ENCODE data around the gene C6orf62.
"Not testable (repeated sequence)": the region's sequence is repeated elsewhere in the genome, so short reads cannot be mapped to it uniquely, and the experiment has no call there.

C6orf62 gene

DNA sequence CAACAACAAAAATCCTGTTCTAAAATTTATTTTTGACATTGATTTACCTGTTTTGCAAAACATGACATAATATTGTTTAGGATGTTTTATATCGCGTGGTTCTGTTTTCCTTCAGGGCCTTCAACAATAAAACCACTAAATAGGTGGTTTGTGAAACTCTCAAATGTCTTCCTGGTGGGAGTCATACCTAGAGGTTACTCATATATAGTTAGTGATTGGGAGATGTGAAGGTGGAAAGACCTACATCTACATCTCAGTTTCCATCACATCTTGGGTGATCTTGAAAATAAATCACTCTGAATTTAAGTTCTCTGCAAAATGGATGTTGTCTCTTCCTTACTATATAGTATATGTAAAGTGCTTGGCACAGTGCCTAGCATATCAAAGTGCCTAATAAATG lies 22.9 kb downstream of the C6orf62 start:
- DNase-seq = no peak

- peak in 1 of 2 experiments; percentile 66 for DNase-seq
Observed at GRCh38 chr6:24695635-24696034, 23.3 kb downstream of the C6orf62 start.

- no peak for DNase-seq
Observed at GRCh38 chr6:24694198-24694597, 24.8 kb downstream of the C6orf62 start.

DNA sequence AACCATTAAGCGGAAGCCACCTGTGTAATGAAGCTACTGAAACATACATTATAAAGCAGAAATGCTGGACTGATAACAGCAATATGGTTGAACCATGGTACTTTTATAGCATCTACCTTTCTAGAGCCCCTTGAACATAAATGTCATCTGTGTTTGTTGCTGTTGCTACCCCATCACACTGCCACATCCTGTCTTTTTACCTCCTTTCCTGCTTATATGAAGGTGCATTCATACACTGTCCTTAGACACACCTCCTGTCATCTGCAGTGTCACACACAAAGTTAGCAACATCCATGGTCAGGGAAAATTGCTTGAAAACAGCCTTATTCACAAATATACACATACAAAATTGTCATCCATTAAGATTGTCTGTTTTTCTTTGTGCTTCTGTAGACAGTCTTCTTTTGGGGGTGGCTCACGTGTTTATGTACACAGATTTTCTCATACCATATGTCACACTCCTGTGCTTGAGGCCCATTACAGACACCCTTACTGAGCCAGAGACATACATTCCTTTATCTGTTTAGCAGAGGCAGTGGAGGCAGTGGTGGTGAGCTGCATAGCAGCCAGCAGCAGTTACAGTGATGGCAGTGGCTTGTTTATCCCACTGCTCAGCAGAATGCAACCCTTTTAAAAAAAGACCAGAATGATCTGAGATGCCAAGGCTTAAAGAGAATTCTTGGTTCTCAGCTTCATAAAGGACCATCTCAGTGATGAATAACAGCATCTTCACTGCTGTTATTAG lies 25.9 kb downstream of the C6orf62 start:
- DNase-seq = no peak

- no peak for DNase-seq
Observed at GRCh38 chr6:24692415-24692814, 26.5 kb downstream of the C6orf62 start.

DNA sequence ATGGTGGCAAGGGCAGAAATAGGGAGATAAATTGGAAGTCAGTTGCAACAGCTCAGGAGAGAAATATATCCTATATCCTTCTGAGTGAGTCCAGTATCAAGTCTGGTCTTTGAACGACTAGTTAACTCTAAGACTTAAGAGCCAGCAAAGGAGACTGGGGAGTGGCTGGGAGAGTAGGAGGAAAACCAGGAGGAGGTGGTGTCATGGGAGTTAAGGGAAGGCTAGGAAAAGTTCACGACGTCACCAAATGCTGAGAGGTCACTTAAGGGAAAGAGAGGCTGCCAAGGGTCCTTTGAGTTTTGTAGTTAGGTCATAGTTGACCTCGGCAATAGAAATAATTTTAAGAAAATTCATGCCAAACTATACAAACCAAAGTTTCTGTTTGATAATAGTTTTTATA lies 27.0 kb downstream of the C6orf62 start:
- DNase-seq = no peak

GRCh38 chr6:24691550-24691949 lies 27.4 kb downstream of the C6orf62 start:
- DNase-seq = no peak

- no peak for DNase-seq
Observed at GRCh38 chr6:24690593-24690992, 28.4 kb downstream of the C6orf62 start.

DNA sequence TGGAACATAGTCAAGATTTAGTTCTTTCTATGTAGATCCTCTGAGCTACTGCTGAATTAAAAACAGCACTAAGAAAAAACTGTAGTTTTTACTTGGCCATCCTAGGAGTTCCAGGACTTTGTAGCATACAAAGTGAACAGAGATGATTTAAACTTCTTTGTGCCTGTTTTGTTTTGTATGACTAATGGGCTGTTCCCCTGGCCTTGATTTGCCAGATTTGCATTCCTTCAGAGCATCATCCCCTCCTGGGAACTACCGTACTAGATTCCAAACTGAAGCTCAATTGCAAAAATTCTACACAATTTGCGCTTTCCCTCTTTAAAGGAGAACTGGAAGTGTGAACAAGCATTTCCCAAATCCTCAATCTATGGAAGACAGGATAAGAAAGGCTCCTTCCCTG lies 29.0 kb downstream of the C6orf62 start:
- DNase-seq = no peak

DNA sequence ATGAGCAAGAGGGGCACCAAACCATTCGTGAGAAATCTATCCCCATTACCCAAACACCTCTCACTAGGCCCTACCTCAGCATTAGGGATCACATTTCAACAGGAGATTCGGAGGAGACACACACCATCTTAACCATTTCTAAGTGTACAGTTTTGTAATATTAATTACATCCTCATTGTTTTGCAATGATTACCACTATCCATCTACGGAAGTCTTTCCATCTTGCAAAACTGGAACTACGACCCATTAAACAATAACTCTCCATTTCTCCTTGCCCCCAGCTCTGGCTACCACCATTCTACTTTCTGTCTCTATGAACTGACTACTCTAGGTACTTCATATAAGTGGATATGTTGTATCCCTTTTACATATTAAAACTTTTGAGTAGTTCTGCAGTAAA lies 32.0 kb downstream of the C6orf62 start:
- DNase-seq = no peak

GRCh38 chr6:24686408-24686807 lies 32.5 kb downstream of the C6orf62 start:
- DNase-seq = no peak

- DNase-seq = no peak
Observed at GRCh38 chr6:24683297-24684296, 35.4 kb downstream of the C6orf62 start.

DNA sequence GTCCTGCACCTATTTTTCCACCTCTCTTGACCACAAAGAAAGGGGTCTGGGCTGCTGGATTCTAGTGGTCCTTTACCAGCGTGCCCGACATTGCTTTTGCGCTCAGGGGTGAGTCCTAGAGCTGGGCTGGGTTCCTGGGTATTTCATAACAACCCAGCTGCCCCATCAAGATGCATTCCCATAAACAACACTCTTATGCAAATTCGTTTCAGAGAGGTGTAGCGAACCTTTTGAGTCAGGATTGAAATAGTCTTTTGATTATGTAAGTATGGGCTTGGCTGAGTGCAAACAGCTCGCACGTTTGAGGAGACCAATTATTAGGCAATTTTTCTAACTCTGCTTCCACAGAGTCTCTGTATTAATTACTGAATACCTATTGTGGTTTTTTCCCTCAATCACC lies 38.4 kb downstream of the C6orf62 start:
- peak; percentile 21 to 55 for DNase-seq

DNA sequence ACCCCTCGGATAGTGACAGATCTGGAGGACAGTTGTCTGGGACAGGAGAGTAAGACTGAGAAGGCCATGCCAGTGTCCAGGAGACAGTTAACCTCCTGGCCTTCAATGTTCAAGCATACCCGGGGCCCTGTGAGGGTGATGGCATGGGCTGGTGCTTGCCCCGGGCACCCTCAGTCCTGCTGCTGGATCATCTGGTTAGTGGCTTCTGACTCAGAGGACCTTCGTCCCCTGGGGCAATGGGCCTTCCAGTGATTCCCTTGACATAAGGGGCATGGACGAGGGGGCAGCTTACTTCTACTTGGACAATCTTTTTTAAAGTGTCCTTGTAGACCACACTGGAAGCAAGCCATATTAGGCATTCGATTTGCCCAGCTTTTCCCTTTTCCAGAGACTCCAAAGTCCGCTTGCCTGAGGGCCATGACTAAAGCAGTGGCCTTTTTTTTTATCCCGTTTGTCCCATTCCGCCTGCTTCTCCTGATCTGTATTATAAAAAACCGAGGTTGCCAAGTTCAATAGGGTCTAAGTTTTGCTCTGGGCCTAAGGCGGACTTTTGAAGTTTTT lies 40.1 kb downstream of the C6orf62 start:
- DNase-seq = not testable (repeated sequence)

GRCh38 chr6:24673625-24674024 lies 45.3 kb downstream of the C6orf62 start:
- no peak for DNase-seq

DNA sequence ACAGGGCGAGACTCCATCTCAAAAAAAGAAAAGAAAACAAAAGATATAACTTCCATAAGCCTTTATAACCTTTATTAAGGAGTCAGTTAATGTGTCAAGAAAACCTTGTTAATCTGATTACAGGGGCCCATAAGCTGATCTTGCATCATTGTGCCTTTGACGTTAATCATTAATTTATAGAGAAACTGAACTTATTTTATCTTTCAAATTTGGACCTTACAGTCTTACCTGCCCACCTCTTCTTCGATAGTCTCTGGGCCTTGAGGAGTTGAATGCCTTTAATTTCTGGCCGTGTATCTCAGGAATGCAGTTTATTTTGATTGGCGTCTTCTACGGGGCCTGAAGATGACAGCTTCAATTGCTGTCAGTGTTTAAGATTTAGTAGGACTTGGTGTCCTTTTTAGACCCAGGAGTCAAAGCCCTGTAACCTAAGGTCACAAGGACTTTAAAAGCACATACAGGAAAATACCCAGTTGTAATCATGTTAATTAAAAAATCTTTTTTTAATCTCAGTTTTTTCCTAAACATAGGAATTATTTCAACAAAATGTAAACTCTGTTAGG lies 46.3 kb downstream of the C6orf62 start:
- no peak for DNase-seq

- DNase-seq = not testable (repeated sequence)
Observed at GRCh38 chr6:24671077-24671476, 47.9 kb downstream of the C6orf62 start.

- DNase-seq = not testable (repeated sequence)
Observed at GRCh38 chr6:24670492-24670891, 48.5 kb downstream of the C6orf62 start.

DNA sequence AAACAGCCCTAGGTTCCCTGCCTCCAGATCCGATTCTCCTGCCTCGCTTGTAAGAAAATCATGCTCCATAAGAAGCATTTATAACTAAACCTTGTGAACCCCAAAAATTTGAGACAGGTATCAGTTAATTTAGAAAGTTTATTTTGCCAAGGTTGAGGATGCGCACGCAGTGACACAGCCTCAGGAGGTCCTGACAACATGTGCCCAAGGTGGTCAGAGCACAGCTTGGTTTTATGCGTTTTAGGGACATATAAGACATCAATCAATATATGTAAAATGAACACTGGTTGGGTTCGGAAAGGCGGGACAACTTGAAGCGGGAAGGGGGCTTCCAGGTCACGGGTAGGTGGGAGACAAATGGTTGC lies 50.0 kb downstream of the C6orf62 start:
- DNase-seq = no peak

GRCh38 chr6:24668066-24668996 lies 50.6 kb downstream of the C6orf62 start:
- DNase-seq = not testable (repeated sequence)

GRCh38 chr6:24667378-24667803 lies 51.6 kb downstream of the C6orf62 start:
- DNase-seq = no peak
